ENCODE results near the gene MSRB2. TPM values are rescaled to one million over a fixed set of nuclear protein-coding genes. Genes with fewer than 3 reads are reported as not detected.

The MSRB2 gene
- total RNA-seq, 2 donors from 2014 or later, result 21.3 to 39.5 TPM

- Histone ChIP-seq H3K9me3 (no peaks in the 10 kb centered on the region), H3K4me1 (ENCODE audit: control insufficient read depth in 1 of 2, low read depth in 2 of 2) (no peaks in the 10 kb centered on the region), H3K4me3 (no peak overlapping the region), H3K27me3 (replicated peaks; ENCODE audit: insufficient read depth) (no peaks in the 10 kb centered on the region), H3K36me3 (no peaks in the 10 kb centered on the region), H3K27ac (no peak overlapping the region)
- no peak for DNase-seq (ENCODE audit: low spot score)
- ATAC-seq (ENCODE audit: insufficient number of reproducible peaks, low FRiP score, low read depth), result no peak
- TF ChIP-seq, protein P1, sequence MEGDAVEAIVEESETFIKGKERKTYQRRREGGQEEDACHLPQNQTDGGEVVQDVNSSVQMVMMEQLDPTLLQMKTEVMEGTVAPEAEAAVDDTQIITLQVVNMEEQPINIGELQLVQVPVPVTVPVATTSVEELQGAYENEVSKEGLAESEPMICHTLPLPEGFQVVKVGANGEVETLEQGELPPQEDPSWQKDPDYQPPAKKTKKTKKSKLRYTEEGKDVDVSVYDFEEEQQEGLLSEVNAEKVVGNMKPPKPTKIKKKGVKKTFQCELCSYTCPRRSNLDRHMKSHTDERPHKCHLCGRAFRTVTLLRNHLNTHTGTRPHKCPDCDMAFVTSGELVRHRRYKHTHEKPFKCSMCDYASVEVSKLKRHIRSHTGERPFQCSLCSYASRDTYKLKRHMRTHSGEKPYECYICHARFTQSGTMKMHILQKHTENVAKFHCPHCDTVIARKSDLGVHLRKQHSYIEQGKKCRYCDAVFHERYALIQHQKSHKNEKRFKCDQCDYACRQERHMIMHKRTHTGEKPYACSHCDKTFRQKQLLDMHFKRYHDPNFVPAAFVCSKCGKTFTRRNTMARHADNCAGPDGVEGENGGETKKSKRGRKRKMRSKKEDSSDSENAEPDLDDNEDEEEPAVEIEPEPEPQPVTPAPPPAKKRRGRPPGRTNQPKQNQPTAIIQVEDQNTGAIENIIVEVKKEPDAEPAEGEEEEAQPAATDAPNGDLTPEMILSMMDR (IDR thresholded peaks at IDR 0.05), result no peak
Measured at GRCh38 chr10:23073527-23073926, 21.9 kb upstream of the MSRB2 start.

GRCh38 chr10:23075672-23076071 lies 19.7 kb upstream of the MSRB2 start:
- TF ChIP-seq, protein P1 (IDR thresholded peaks at IDR 0.05), result no peak
- H3K9me3 ChIP-seq, result no peaks in the 10 kb centered on the region
- no peak for DNase-seq (ENCODE audit: low spot score)
- no peak overlapping the region for H3K27ac ChIP-seq
- no peak for ATAC-seq (ENCODE audit: insufficient number of reproducible peaks, low FRiP score, low read depth)
- H3K4me3 ChIP-seq, result no peak overlapping the region
- no peaks in the 10 kb centered on the region for H3K36me3 ChIP-seq
- H3K27me3 ChIP-seq (replicated peaks; ENCODE audit: insufficient read depth), result no peaks in the 10 kb centered on the region
- peaks cover 0 to 1% of the 10 kb centered on the region in 2 donors for H3K4me1 ChIP-seq (ENCODE audit: control insufficient read depth in 1 of 2, low read depth in 2 of 2)

DNA sequence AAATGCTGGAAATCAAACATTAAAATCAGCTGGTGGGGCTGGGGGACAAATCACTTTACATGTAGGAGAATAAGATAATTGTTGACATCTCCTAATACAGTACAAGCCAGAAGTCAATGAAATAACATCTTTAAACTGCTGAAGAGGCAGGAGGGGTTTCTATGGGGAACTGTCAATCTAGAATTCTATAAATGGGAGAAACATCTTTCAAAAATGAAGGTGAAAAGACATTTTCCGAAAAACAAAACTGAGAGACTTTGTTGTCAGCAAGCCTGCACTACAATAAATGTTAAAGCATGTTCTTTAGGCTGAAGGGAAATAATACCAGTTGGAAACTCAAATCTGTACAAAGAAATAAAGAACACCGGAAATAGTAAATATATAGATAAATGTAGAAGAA lies 17.3 kb upstream of the MSRB2 start:
- H3K4me3 ChIP-seq, result no peak overlapping the region
- H3K27me3 ChIP-seq (replicated peaks; ENCODE audit: insufficient read depth), result no peaks in the 10 kb centered on the region
- H3K9me3 ChIP-seq, result no peaks in the 10 kb centered on the region
- H3K4me1 ChIP-seq (ENCODE audit: control insufficient read depth in 1 of 2, low read depth in 2 of 2), result peaks cover 0 to 10% of the 10 kb centered on the region in 2 donors
- no peak overlapping the region for H3K27ac ChIP-seq
- no peak for DNase-seq (ENCODE audit: low spot score)
- H3K36me3 ChIP-seq, result no peaks in the 10 kb centered on the region
- TF ChIP-seq, protein P1 (IDR thresholded peaks at IDR 0.05), result no peak
- ATAC-seq (ENCODE audit: insufficient number of reproducible peaks, low FRiP score, low read depth), result no peak

DNA sequence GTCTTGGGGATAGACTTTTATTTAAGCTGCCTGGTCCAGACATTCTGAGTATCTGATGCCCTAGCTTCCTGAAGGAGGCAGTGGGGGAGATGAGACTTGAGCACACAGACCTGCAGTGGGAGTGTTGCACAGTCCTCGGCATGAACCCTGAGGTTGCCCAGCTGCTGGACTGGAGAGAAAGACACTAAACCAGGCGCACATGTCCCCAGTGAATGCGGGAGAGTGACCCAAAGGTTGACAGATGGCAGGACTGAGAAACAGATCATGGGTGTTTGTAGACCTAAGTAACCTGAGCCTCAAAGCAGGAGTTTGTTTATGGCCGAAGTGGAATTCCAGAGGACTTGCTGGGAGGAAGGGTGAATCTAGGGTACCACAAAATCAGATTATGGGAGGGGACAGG lies 15.7 kb upstream of the MSRB2 start:
- no peak for DNase-seq (ENCODE audit: low spot score)
- ATAC-seq (ENCODE audit: insufficient number of reproducible peaks, low FRiP score, low read depth), result no peak
- TF ChIP-seq, protein P1 (IDR thresholded peaks at IDR 0.05), result no peak

DNA sequence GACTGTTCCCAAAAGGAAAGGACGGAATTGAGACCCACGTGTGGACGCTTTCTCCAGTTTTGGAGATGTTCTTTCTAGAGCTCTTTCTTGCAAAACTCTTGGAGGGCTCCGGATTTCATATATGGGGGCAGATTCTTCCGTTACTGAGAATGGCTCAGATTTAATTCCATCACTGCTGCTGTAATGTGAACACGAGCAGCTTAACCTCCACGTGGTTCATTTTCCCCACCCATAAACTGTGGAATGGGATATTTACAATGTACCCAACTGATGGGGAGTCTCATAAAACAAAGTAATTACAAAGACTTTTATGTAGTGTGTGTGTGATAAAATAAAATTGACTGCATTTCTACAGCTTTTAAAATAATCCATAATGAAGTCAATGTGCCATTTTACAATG lies 15.1 kb upstream of the MSRB2 start:
- no peaks in the 10 kb centered on the region for H3K9me3 ChIP-seq
- H3K4me3 ChIP-seq, result no peak overlapping the region
- DNase-seq (ENCODE audit: low spot score), result no peak
- ATAC-seq (ENCODE audit: insufficient number of reproducible peaks, low FRiP score, low read depth), result no peak
- peaks cover 0 to 10% of the 10 kb centered on the region in 2 donors for H3K4me1 ChIP-seq (ENCODE audit: control insufficient read depth in 1 of 2, low read depth in 2 of 2)
- no peaks in the 10 kb centered on the region for H3K36me3 ChIP-seq
- TF ChIP-seq, protein P1 (IDR thresholded peaks at IDR 0.05), result no peak
- H3K27me3 ChIP-seq (replicated peaks; ENCODE audit: insufficient read depth), result no peaks in the 10 kb centered on the region
- H3K27ac ChIP-seq, result no peak overlapping the region

More for the DNA sequence above, 15.7 kb upstream of the MSRB2 start:
- H3K9me3 ChIP-seq, result no peaks in the 10 kb centered on the region
- no peaks in the 10 kb centered on the region for H3K27me3 ChIP-seq (replicated peaks; ENCODE audit: insufficient read depth)
- no peaks in the 10 kb centered on the region for H3K36me3 ChIP-seq
- H3K4me1 ChIP-seq (ENCODE audit: control insufficient read depth in 1 of 2, low read depth in 2 of 2), result peaks cover 0 to 10% of the 10 kb centered on the region in 2 donors
- no peak overlapping the region for H3K27ac ChIP-seq
- no peak overlapping the region for H3K4me3 ChIP-seq

Data from thoracic aorta (tissue), 2 donors.